HG02943 (cell line): ENCODE results near the gene PRSS8.

Source experiments
- ATAC-seq: cut with Tn5 transposase; IDR thresholded peaks from one replicate; pipeline ENCODE4 v1.9.1; 2021; ENCODE audit warnings: mild to moderate bottlenecking, low read depth, moderate library complexity; ENCODE audit not compliant: unreplicated experiment

Gene PRSS8

GRCh38 chr16:31085411-31085810 is 50.1 kb downstream of the PRSS8 start:
- ATAC-seq = no peak

GRCh38 chr16:31084584-31085302 is 50.8 kb downstream of the PRSS8 start:
- no peak for ATAC-seq

GRCh38 chr16:31083981-31084380 is 51.5 kb downstream of the PRSS8 start:
- ATAC-seq = no peak

- no peak for ATAC-seq
Measured at GRCh38 chr16:31083556-31083955, 52.0 kb downstream of the PRSS8 start.

GRCh38 chr16:31083081-31083480 is 52.4 kb downstream of the PRSS8 start:
- ATAC-seq = no peak

- no peak for ATAC-seq
Measured at GRCh38 chr16:31082368-31083045, 53.0 kb downstream of the PRSS8 start.
